GM18498 (cell line): ENCODE data around the gene VEPH1.

Source experiments
- ATAC-seq: cut with Tn5 transposase; IDR thresholded peaks from one replicate; pipeline ENCODE4 v1.9.1; 2021; ENCODE audit warnings: mild to moderate bottlenecking, moderate library complexity; ENCODE audit not compliant: unreplicated experiment

VEPH1 gene

DNA sequence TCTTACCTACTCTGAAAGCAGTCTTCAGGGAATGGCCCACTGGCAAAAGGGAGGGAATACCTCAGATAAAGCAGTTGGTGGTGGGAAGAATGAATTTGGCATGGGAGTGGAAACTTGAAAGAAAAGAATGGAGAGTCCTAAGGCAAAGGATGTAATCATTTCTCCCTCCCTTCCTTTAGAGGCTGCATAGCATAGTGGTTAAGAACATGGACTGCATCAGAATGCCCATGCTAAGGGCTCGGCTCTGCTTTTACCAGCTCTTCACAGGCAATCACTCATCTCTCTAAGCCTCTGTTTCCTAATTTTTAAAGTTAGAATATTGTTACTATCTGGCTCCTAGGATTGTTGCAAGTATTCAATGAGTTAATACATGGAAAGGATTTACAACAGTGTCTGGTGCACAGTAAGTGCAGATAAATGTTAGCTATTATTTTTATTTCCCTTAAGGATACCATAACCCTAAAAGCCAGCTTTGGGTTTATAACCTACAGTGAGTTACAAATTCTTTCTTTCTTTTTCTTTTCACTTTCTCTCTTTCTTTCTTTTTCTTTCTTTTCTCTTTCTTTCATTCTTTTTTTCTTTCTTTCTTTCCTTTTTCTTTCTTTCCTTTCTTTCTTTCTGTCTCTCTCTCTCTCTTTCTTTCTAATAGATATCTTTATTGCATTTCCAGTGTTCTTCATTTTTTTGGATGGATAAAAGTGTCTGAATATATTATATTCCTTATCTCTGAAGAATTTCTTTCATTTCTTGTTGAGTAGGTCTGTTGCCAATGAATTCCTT lies 23.6 kb downstream of the VEPH1 start:
- ATAC-seq: no peak

GRCh38 chr3:157477441-157477840 lies 25.8 kb downstream of the VEPH1 start:
- no peak for ATAC-seq

GRCh38 chr3:157475921-157476414 lies 27.2 kb downstream of the VEPH1 start:
- no peak for ATAC-seq

- no peak for ATAC-seq
Observed at GRCh38 chr3:157472648-157473047, 30.6 kb downstream of the VEPH1 start.

GRCh38 chr3:157471064-157471463 lies 32.2 kb downstream of the VEPH1 start:
- ATAC-seq: no peak

DNA sequence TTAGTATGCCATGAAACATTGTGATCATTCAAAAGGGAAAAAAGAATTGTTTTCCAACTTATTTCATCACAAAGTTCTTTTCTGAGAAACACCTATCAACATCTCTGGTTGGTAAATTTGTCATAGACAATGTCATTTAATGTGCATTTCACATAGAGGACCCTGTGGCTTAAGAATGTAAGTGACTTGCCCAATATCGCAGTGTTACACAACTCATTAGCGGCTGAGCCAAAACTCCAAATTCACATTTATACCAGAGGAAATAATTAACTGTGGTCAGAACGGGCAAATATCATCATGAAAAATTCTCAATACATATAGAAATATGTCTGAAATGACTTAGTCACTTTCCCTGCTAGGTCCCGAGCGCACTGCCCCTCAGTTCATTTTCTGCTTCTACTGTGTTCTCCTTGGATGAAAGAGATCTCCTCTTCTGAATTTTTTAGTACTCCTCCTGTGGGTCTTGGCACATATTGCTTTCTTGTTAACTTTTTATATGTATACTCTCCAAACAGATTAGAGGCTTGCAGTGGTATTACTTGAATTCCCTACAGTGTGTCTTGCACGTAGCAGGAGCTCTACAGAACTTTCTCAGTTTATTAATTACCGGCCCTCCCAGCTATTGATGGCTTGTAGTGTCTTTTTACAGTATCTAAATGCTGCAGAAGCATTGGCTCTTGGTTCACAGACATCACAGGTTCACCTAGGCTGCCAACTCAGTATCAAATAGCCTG lies 33.5 kb downstream of the VEPH1 start:
- ATAC-seq: no peak

DNA sequence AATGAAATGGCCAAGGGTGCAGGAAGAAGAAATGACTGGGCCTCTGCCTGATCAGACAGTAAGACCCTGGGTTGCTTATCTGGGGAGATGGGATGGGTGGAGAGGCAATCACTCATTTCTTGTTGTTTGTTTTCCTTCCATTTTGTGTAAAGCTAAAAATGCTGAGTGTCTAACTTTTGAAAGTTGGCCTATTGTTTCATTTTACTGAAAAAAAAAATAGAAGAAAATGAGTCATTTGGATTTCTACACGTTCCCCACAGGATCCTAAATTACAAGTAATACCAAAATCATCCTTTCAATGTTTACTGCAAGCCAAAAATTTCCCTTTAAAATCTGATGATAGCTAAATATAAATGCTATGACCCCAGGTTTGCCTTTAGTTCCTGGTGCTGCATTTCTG lies 36.0 kb downstream of the VEPH1 start:
- ATAC-seq: no peak

GRCh38 chr3:157465741-157466140 lies 37.5 kb downstream of the VEPH1 start:
- no peak for ATAC-seq

DNA sequence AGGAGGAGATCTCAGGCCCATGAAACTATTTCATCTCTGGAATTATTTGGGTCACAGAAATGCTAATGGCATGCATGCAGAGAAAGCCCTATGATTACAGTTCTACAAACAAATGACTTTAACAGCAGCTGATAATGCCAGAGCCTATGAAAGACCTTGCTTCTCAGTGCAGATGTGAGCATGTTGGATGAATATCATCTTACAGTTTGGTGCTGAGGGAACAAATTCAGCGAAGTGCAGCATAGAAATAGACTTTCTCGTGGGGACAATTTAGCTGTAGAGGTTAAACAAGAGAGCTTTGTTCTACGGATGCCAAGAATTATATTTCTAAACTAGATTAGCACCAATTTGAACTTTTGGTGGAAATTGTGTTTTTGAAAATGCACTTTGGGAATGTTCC lies 38.9 kb downstream of the VEPH1 start:
- no peak for ATAC-seq

- no peak for ATAC-seq
Observed at GRCh38 chr3:157463816-157464215, 39.4 kb downstream of the VEPH1 start.

DNA sequence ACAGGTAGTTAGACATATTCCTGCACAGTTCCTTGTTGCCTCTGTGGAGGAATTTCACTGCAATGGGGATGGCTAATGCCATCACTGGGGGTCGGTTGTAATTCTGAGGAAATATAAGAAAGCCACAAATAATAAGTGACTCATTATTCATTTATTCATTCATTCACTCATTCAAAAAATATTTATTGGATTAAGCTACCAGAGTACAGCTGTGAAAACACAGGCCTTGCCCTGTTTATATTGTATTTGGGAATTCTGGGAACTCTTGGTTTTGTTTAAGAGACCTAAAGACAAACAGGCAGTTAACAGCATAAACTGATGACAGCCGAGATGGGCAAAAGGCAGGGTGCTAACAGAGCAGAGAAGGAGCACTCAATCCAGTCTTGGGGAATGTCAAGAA lies 43.0 kb downstream of the VEPH1 start:
- no peak for ATAC-seq

DNA sequence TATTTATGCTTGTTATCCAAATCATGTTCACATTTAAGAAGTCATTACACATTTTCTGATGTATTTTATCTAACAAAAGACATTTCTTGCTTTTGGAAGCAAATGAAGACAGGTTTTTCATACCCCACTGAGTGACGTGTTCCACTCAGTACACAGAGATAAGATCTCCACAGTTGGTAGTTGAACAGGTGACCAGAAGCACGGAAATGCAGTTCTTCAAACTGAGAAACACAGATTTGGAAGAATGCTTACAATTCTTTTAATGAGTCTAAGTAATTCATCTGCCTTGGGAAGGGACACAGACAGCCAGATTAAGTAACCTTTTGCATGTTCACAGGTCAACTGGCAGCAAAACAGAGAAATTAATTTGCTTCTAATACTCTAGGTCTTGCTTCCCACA lies 43.5 kb downstream of the VEPH1 start:
- no peak for ATAC-seq

DNA sequence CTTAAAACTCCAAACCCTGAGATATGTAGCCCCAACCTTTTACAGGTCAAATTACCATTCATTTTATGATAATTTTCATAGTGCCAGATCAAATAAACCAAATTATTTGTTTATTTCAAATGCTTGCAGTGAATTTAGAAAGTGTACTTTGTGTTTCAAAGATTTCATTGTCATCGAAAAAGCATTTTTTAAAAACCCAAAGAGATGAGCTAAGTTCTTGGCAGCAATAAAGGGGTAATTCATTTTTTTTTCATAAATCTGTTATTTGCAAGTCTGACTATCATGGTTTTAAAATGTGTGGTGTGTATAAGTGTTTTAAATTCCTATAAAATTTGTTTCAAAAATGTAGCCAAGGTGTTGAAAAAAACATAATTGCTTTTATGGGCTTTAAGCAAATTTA lies 49.4 kb downstream of the VEPH1 start:
- ATAC-seq: no peak

DNA sequence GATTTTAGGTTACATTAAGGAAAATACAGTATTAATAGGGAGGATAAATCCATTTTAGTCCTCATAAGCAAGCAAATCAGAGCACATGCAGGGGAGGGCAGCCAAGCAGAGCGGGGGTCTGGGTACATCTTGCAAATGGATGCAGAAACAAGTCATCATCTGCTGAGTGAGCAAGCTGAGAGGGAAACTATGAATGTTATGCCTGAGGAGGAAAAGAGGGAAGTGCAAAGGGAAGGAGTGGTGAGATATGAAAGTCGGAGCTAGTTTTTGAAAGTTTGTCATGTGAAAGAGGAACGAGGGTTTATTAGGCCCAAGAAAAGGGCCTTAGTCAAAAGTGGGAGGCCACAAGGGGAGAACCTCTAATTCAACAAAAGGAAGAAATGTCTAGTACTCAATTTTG lies 51.1 kb downstream of the VEPH1 start:
- ATAC-seq: no peak

DNA sequence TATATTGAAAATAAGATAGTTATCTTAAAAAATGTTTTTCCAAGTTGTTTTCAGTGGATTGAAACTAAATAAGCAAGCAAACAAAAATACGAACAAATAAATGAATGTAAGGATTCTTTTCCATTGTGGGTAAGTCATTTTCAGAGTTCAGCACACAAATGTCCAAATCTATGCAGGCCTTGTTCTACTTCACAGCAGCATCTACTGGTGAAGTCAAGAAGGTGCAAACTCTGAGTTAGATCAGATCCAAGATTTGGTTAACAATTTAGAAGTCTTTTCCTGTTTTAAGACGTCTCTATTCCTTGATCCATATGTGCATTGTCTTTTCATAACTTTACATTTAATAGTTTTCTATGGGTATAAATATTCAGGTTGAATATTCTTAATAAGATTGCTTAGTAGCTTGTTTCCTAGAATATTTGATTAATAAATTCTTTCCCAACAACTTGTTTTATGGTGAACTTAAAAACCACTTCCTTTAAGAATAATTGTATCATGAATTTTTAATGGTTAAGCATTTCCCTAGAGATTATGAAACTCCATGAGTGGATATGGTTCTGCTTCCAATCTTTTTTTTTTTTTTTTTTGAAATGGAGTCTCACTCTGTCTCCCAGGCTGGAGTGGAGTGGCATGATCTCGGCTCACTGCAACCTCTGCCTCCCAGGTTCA lies 56.1 kb downstream of the VEPH1 start:
- ATAC-seq: no peak

GRCh38 chr3:157445857-157446256 lies 57.4 kb downstream of the VEPH1 start:
- ATAC-seq: no peak

DNA sequence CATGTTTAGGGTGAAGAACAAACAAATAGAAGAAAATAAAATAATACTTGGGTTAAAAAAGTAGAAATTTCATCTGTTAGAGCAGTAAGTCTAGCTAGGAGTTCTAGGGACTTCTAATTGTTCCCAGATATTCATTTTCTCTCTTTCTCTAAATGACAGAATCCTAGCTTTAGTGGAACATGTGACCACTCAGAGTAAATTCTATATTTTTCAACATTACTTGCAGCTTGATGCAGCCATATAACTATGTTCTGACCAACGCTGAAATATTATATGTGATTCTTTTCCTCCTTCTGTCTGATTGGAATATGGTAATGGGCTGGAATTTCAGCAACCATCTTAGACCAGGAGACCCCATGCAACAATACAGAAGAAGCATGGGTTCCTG lies 58.4 kb downstream of the VEPH1 start:
- no peak for ATAC-seq

GRCh38 chr3:157443905-157444796 lies 59.1 kb downstream of the VEPH1 start:
- ATAC-seq: no peak

DNA sequence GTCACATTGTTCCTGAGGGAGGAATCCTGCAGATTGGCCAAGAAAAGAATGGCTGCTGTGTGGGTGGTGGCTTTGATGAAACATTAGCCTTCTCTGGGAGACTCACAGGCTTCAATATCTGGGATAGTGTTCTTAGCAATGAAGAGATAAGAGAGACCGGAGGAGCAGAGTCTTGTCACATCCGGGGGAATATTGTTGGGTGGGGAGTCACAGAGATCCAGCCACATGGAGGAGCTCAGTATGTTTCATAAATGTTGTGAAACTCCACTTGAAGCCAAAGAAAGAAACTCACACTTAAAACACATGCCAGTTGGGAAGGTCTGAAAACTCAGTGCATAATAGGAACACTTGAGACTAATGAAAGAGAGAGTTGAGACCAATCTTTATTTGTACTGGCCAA lies 60.5 kb downstream of the VEPH1 start:
- no peak for ATAC-seq

DNA sequence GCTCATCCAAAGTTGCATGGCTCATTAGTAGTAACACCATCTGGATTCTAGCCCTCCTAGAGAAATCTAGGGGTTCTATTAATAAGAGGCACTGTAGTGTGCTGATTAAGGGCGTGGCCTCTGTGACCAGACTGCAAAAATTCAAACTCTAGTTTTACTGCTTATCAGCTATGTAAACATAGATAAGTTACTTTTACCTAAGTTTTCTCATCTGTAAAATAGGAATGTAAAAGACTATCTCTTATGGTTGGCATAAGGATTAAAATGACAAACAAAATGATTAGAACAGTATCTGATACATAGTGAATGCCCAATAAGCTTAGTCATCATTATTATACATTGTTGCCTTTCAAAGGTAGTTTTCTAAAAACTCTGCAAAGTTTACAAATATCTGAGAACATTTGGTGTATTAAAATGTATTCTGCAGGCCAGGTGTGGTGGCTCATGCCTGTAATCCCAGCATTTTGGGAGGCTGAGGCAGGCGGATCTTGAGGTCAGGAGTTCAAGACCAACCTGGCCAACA lies 62.1 kb downstream of the VEPH1 start:
- no peak for ATAC-seq
